NCI-H2227 treated with DMSO at 0.1 percent for 48 hours (cell line): ENCODE results near the gene ATAD5.
"Not testable (repeated sequence)": the region's sequence is repeated elsewhere in the genome, so short reads cannot be mapped to it uniquely, and the experiment has no call there.

ENCODE experiments used
- DNase-seq: peaks from one replicate; lab custom pipeline; 2025; lab: John Stamatoyannopoulos, UW

The ATAD5 gene

DNA sequence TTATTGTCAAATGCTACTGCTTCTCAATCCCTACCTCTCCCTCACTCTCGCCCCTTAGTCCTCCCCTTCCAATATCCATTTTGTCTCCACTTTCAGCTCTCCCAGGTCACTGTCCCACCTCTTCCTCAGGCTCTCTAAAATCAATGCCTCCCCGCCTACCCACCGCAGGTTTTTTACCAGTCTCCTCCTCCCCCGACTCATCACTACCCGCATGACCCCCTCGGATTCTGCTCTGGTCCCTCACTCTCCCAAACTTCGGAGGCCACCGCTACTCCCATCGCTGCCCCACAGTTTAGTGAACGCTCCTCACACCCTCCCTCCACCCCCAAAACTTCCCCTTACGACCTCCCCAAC is 7.8 kb upstream of the ATAD5 start:
- peak; percentile 2 for DNase-seq

DNA sequence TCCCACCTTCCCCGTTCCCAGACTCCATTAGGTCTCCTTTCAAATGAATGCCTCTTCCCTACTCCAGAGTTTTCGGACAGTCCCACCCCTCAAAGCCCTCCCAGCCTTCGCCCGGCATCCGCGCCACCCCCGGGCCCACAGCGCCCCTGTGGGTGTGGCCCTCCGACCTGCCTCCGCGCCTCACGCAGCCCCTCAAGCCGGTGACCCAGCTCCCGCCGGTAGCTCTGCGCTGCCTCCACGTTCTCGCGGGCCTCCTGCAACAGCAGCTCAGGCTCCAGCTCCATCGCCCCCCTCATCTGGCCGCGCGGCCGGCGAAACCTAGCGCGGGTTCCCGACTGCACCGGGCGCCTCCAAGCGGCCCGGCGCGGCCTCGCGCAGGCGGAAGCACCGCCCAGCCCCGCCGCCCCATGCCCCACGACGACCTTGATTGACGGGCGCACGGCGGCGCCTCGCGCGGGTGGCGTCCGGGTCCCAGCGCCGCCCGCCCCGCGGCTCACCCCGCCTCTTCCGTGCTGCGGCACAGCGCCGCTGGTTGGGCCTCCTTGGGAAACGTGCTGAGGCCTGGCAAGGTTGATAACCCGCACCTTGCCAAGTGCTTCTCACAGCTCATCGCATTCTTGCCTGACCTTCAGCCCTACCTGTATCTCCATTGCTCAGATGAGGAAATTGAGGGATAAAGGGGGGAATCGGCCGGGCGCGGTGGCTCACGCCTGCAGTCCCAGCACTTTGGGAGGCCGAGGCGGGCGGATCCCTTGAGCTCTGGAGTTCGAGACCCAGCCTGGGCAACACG is 7.2 kb upstream of the ATAD5 start, which contains the start of gene CRLF3:
CRLF3 (minus strand) TSS at position 337 of the 790 bp plus-strand sequence; CDS start at position 296, 41 bp downstream.
- peak; percentile 70 for DNase-seq

DNA sequence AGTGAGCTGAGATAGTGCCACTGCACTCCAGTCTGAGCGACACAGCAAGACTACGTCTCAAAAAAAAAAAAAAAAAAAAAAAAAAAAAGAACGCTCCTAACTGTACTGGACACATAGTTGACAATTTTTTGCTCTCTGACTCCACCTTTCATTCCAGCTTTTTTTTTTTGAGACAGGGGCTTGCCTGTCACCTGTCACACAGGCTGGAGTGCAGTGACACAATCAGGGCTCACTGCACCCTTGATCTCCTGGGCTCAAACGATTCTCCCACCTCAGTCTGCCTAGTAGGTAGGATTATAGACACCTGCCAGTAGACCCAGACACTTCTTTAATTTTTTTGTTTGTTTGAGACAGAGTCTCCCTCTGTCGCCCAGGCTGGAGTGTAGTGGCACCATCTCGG is 4.7 kb upstream of the ATAD5 start:
- no peak for DNase-seq

DNA sequence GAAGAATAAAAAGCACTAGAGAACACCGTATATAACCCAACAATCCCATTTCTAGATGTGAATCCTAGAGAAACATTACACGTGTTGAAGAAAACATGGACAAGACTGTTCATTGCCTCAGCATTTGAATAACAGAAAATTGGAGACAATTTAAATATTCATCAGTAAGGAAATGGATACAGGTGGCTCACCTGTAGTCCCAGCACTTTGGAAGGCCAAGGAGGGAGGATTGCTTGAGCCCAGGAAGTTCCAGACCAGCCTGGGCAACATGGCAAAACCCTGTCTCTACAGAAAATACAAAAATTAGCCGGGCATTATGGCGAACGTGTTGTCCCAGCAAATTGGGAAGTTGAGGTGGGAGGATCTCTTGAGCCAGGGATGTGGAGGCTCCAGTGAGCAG is 2.7 kb upstream of the ATAD5 start:
- DNase-seq, result no peak

DNA sequence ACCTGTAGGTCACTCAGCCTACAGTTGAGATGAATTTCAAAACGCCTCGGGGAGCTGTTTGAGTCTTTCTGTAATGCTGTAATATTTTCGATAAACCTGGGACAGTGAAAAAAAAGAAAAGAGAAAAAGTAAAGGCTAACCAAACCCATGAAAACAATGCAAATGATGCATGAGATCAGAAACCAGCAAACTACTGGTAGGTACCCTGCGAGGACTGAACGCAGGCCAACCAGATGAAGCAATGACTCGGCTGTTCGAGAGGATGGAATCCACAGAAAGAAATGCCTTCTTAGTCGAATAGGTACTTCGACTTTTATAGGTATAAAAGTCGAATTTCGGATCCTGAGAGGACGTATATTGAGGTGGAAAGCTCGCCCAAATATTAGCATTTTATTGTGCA is 509 bp upstream of the ATAD5 start:
- no peak for DNase-seq

DNA sequence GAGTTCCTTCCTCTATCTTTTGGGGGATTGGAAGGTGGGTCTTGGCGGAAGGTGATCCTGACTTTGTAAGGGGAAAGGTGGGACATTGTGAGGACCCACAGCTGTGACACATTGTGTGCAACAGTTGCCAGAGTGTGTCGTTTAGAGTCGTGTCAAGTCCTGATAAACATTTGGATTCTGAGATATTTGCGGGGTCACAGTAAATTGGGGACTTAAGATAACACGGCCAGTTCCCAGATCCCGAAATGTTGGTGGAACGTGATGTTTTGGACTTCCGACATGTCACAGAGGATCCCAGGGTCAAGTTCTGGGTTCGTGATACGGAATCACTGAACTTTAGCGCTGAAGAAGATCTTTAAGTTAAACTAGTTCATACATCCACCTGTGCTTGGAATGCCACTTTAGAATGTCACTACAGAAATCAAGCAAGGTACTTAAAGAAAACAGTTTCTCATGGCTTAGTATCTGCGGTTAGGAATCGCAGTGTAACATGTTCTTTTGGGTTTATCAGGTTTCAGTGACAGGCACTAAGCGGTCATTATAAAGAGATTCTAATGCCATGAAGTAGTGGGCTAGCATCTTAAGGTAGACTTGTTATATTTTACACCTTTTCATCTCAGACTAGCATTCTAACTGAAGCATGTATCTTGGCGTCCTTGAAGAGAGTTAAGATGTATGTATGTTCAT is 815 bp downstream of the ATAD5 start:
- DNase-seq, result no peak

DNA sequence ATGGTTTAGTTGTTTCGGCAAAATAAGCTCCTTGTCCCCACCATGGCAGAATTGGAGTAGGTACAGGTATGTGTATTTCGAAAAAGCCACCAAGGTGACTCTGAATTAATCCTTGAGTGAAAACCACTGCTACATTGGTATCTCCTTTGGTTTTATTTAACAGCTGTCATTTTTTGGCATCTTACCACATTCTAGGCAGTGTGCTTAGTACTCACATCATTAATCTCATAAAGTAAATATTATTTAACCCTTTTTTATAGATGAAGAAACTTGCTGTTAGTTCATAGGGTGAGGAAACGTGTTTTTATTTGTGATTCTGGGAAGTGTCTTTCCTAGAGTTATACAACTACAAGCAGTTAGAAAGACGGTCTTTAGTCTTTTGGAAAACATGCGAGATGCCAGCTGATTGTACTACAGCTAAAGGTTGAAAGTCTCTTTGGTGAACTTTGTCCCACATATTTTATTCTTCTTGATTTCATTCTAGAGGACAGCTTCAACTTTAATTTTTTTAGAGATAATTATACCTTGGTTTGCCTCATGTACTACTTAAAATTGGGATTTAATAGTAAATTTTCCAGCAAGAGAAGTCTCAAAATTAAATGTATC is 6.5 kb downstream of the ATAD5 start:
- DNase-seq, result no peak

DNA sequence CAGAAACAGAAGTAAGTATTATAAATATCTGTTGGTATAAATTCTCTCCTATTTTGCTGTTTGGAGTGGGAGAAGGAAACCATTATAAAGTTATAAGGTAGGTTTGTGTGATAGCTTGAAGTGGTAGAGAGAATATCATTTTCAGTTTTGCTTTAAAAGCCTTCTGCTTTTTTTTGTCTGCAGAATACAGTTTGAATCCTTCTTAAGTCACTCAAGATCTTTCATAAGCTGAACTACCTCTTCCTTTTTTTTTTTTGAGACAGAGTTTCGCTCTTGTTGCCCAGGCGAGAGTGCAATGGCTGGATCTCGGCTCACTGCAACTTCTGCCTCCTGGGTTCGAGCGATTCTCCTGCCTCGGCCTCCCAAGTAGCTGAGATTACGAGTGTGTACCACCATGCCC is 9.0 kb downstream of the ATAD5 start:
- DNase-seq, result no peak

DNA sequence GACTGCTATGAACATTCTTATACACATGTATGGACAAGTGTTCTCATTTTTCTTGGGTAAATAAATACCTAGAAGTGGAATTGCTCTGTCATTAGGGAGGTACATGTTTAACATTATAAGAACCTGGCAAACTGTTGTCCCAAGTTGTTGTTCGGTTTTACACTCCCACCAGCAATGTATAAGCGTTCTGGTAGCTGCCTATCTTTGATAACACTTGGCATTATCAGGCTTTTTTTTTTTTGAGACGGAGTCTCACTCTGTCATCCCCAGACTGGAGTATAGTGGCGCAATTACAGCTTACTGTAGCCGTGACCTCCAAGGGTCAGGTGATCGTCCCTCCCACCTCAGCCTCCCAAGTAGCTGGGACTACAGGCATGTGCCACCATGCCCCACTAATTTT is 16.3 kb downstream of the ATAD5 start:
- DNase-seq, result no peak

DNA sequence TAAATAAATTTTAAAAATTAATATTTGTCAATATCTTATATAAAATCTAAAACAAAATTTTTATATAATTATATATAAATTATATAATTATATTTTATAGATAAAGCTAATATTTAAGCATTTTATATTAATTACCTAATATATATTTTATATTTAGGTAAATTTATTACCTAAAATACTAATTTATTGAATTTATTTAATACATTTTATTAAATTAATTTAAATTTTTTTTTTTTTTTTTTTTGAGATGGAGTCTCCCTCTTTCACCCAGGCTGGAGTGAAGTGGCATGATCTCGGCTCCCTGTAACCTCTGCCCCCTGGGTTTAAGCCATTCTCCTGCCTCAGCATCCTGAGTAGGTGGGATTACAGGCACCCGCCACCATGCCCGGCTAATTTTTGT is 22.4 kb downstream of the ATAD5 start:
- no peak for DNase-seq

DNA sequence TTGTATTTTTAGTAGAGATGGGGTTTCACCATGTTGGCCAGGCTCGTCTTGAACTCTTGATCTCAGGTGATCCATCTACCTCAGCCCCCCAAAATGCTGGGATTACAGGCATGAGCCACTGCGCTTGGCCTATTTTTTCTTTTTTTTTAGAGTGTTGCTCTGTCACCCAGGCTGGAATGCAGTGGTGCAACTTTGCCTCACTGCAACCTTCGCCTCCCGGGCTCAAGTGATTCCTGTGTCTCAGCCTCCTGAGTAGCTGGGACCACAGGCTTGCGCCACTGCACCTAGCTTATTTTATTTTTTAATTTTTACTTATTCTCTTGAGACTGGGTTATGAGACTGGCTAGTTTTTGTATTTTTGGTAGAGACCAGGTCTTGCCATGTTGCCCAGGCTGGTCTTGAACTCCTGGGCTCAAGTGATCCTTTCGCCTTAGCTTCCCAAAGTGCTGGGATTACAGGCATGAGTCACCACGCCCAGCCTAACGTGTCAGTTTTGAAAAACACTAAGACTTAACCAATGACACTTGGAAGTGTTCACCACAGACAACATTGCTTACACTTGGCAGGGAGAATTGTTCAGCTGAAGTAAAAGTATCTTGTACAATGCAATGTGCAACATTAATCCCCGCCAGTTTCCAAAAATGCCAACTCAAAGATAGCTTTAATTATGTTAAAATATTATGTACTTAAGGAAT is 26.9 kb downstream of the ATAD5 start:
- no peak for DNase-seq

DNA sequence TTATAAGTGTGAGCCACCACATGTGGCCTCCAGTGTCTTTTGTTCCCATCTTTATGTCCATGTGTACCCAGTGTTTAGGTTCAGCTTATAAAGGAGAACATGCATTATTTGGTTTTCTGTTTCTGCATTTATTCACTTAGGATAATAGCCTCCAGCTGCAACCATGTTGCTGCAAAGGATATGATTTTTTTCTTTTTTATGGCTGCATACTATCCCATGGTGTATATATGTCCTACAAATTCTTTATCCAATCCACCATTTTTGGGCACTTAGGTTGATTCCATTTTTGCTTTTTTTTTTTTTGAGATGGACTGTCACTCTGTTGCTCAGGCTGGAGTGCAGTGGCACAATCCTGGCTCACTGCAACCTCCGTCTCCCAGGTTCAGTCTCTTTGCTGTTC is 32.9 kb downstream of the ATAD5 start:
- DNase-seq, result no peak

DNA sequence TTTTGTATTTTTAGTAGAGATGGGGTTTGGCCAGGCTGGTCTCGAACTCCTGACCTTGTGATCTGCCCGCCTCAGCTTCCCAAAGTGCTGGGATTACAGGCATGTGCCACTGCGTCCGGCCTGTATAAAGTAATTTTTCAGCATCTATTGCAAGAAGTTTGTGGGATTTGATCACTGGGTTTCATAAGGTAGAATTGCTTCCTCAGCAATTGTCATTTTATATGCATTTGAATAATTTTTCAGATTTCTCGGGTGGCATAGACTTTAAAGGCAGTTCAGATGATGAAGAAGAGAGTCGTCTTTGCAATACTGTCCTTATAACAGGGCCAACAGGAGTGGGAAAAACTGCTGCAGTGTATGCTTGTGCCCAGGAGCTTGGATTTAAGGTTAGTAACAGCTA is 37.2 kb downstream of the ATAD5 start:
- DNase-seq, result no peak

DNA sequence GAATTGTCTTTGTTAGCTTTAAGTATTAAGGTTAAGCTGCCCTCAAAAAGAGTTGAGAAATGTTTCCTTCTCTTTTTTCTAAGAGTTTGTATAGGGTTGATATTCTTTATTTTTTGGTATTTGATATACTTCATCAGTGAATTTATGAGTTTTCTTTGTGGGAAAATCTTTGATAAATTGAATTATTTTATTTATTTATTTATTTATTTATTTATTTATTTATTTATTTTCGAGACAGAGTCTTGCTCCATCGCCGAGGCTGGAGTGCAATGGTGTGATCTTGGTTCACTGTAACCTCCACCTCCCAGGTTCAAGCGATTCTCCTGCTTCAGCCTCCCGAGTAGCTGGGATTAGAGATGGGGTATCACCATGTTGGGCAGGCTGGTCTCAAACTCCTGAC is 54.4 kb downstream of the ATAD5 start:
- DNase-seq, result no peak

DNA sequence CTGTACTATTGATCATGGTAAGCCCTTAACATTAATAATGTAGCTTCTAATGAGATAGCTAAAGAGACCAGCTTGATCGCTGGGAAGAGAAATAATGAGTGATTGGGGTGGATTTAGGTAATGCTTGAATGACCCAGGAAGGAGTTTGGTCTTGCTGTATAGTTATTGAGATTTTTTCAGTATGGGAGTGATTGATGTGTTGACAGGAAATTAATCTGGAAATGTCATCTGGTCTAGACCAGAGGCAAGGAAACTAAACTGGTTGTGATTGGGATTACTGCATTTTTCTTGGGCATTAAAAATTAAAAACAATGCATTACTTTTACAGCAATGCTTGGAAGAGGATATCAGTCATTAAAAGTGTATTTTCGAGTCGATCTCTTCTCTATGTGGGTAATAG is 62.5 kb downstream of the ATAD5 start:
- no peak for DNase-seq

DNA sequence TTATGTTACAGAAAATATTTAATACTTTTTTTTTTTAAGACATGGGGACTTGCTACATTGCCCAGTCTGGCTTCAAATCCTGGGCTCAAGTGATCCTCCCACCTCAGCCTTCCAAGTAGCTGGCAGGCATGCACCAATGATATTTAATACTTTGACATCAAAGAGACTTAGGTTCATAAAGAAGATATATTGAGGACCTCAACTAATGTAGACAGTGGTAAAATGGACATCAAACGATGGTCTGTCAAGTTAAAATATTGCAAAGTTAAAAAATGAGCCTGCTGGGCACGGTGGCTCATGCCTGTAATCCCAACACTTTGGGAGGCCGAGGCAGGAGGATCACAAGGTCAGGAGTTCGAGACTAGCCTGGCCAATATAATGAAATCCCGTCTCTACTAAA is 65.5 kb downstream of the ATAD5 start:
- no peak for DNase-seq

DNA sequence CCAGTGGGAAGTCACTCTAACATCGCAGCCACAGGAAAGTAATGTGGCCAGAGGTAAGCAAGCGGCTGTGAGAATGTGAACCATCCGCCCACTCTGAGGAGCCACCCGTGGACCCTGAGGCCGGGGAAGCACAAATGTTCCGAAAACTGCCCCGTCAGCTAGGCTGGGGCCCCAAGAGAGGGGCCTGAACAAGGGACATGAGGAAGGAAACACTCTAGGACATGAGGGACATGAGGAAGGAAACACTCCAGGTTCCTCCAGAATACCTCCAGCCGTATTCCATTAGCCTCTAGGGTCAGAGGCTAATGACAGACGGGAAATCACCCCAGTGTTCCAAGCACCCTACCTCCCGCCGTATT is 74.0 kb downstream of the ATAD5 start:
- DNase-seq, result no peak

DNA sequence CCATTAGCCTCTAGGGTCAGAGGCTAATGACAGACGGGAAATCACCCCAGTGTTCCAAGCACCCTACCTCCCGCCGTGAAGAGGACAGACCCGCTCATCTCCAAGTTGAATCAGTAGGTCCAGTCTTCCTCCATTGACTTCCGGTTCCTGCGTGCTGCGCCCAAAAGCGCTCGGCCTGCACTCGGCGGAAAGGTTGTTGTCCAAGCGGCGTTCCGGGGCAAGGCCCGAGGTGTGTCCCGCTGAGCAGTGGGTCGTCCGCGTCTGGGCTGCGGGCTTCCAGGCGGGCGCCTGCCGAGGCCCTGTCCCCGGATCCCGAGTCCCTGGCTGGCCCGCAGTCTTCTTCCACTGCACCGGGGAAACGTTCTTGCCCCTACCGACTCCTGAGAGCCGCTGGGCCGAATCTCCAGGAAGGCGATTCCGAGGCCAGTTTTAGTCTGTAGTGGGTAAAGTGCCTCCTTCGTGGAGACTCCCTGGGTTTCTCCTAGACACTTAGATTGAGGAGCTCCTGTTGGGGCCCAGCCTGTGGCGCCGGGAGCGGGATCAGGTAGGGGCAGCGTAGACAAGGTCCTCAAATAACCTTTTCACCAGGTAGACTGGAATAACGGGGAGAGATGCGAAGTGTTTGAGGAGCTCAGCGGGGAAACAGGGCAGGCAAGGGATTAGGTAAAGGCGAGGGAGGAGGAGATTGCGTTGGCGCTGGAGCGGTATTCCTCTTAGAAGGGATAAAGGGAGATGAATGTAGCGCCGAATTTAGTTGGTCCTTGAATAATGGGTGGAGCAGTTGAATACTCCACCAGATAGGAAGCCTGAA is 74.5 kb downstream of the ATAD5 start, which contains the start of gene TEFM:
TEFM (minus strand) TSS at position 138 of the 811 bp plus-strand sequence; CDS start at position 98, 40 bp downstream.
- DNase-seq, result peak; percentile 85

DNA sequence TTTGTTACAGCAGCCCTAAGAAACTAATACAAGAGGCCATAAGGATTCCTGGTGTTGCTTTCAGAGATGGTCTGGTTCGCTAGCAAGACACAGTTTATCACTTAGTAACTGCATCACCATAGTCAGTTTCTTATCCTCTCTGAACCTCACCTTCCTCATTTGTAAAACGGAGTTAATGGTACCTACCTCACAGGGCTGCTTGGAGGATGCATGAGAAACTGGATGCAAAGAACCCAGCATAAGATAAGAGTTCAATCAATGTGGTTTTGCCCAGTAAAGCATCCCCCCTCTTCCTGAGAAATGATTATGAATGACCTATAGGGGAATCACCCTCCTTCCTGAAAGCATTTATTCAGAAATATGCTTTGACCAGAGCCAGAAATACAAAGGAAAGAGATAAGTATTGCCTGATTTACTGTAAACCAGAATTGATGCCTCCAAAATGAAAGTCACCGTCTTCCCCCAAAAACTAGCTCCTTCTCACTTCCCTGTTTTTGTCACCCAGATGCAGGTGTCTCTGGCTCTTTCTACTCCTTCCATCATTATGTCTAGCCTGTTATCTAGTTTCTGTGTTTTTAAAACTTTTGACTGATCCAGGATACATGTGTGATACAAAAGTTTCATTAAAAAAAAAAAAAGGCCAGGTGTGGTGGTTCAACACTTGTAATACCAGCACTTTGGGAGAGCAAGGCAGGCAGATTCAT is 77.1 kb downstream of the ATAD5 start:
- no peak for DNase-seq

DNA sequence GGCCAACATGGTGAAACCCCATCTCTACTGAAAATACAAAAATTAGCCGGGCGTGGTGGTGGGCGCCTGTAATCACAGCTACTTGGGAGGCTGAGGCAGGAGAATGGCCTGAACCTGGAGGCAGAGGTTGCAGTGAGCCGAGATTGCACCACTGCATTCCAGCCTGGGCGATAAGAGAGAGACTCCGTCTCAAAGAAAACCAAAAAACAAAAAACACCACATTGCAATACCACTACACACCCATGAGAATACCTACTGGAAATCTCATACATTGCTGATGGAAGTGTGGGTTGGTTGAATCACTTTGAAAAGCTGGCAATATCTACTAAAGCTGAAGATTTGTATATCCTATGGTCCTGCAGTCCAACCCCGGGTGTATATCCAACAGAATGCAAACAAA is 78.4 kb downstream of the ATAD5 start:
- DNase-seq, result not testable (repeated sequence)

DNA sequence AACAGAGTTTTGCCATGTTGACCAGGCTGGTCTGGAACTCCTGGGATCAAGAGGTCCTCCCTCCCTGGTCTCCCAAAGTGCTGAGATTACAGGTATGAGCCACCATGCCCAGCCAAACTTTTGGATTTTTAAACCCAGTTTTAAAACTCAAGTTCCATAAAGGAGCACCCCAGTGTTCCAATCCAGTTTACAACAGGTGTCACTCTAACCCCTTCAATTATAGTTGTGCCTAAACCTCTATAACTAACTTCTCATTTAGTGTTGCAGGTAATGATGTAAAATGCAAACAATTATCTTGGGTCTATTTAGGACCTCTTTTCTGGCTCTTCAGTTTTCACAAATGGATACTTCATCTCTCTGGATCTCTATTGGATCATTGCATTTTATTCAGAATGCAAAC is 82.2 kb downstream of the ATAD5 start:
- DNase-seq, result no peak
